HG03460 (cell line): ENCODE results near the gene RREB1.
A peak's percentile ranks its signal among the peaks of the same experiment; 100 is the strongest.

Experiments used
- ATAC-seq: cut with Tn5 transposase; IDR thresholded peaks from one replicate; pipeline ENCODE4 v1.9.1; 2021; ENCODE audit not compliant: unreplicated experiment

The RREB1 gene

GRCh38 chr6:7185561-7185960 is 77.8 kb downstream of the RREB1 start:
- no peak for ATAC-seq

DNA sequence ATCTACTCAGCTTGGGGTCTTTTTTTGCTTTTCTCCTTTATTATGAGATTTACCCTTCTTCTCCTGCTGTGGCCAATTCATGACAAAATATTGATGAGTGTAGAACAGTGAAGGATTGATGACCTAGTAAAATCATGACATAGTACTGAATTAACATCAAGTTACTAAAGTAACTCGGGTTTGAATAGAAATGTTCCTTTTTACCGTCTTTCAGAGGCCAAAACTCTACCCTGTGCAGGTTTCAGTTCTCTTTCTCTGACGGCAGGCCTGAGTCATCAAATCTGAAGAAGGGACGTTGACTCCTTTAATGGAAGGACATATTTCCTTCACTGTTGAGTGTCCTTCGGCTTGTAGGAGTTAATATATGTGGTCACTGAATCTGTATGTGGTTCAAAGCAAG is 80.7 kb downstream of the RREB1 start:
- ATAC-seq, result peak; percentile 96

GRCh38 chr6:7189101-7189758 is 81.5 kb downstream of the RREB1 start:
- ATAC-seq, result no peak

DNA sequence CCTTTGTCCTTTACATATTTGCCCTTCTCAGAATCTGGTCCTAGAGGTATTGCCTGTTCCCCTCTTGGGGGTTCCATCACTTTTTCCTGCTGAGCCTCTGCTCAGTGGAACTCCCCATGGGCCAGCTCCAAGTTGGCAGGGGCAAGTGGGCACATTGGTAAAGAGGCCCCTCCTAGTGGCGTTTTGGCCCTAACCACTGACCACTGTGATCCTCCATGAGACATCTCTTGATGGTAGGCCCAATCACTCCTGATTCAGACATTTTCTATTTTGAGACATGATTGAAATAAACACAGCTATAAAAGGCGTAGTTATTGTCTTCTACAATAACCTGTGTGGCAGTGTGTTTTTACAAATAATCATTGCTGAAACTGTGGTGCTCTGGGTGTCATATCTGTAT is 83.0 kb downstream of the RREB1 start:
- ATAC-seq, result no peak

- ATAC-seq, result no peak
Measured at GRCh38 chr6:7193122-7193521, 85.4 kb downstream of the RREB1 start.

GRCh38 chr6:7194657-7195056 is 86.9 kb downstream of the RREB1 start:
- no peak for ATAC-seq

GRCh38 chr6:7195339-7196018 is 87.7 kb downstream of the RREB1 start:
- ATAC-seq, result no peak

GRCh38 chr6:7196019-7196402 is 88.2 kb downstream of the RREB1 start:
- no peak for ATAC-seq

- no peak for ATAC-seq
Measured at GRCh38 chr6:7196685-7197283, 89.0 kb downstream of the RREB1 start.

GRCh38 chr6:7197747-7198146 is 90.0 kb downstream of the RREB1 start:
- ATAC-seq, result no peak

DNA sequence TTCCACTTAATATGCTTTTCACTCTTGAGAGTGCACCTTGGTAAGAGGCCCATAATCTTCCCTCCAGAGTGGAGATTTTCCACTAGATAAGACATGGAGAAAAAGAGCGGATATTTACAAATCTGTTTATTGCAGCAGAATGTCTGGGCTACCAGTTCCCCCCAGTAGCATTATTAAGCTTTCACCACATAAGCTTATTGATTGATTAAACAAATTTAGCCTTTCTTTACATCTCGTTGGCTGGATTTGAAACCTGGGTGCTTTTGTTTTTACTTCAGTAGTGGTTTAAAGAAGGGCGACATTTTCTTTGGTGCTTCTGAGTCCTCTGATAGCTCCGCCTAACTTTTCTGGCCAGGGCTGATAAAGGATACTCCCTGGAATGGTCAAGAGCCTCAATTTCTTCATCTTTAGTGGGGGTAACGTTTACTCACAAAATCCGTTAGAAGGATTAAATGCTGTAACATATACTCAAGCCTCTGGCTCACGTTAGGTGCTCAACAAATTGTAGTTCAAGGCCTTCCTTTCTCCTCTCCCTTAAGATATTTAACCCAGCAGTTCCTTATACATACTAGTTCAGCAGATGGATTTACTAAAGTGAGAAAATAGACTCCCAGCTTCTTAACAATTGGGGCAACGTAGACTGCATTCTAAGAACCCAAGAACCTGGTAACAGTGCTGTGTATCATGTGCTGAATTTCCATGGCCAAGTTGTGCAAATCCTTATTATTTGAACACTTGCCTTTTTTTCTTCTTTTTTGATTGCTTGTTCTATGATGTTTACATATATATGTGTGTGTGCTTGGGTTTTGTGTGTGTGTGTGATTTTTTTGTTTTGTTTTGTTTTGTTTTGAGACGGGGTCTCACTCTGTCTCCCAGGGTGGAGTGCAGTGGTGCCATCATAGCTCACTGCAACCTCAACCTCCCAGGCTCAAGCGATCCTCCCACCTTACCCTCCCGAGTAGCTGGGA is 91.4 kb downstream of the RREB1 start:
- no peak for ATAC-seq

DNA sequence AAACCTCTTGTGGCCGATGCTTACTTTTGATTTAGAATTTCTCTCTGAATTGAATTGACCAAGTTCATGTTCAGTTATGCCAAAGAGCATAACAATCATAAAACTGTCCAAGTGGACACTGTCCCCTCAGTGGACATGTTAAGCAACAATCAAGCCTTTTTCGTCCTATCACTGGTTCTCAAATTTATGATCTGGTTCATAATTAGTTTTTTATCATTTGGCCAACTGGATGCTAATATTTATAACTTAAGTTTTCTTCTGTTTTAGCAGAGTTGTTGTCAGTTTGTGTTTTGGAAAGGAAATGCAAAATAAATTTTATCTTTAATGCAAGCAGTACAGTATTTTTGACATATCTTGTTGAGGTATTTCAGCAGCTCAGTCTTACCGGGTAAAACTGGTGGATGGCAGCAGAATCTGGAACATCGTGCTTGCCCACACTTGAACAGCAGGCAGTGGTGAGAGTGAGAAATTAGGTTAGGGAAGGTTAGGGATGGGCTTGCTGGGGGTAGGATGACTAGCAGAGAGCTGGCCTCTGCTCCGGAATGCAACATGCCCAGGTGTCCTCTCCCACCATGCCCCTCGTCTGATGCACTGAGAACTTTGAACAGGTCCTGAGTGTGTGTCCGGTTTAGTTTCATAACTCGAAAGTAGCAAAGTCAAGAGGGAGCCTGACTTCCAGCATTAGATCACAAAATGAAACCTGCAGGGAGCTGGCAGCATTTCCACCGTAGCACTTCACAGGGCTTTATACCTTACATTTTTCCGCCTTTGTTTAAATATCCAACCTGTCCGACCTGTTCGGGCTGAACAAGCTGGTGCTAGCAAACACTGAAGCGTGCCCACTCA is 93.1 kb downstream of the RREB1 start:
- ATAC-seq, result no peak

GRCh38 chr6:7201444-7201731 is 93.6 kb downstream of the RREB1 start:
- no peak for ATAC-seq

DNA sequence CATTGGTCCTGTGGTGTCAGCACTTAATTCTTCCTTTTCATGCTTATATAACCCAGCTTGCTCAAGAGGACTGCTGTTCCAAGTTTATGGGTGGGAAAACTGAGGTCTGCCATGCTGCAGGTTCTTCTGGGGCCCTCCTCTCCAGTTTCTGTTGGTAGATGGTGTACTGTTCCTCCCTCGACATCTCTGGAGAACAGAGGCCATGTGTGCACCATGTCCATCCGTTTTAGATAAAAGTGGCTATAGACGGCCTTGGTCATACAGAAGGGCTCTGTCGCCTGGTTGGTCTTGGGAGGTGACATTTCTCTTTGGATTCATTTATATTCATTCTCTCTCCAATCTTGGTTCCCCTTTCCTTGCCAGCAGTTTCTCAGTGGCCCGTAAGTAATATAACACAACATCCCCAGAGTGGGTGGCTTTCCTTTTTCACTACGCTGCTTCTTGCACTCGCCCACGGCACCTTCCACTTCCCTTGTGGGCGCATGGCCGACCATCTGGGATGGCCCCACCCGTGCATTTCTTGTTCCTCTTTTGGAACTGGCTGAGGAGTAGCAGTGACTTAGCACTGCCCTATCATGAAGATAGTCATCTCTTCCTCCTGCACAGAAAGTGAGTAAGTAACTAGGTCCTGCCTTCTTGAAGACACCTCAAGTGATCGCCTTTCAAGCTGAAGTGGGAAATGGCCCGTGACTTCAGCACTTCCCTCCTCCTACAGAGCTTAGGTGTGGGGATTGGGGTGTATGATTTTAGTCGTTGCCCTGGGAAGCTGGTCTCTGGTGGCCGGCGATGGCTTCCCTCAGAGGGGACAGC is 94.2 kb downstream of the RREB1 start:
- ATAC-seq, result peak; percentile 94

- ATAC-seq, result no peak
Measured at GRCh38 chr6:7202950-7203349, 95.2 kb downstream of the RREB1 start.

GRCh38 chr6:7203939-7204338 is 96.2 kb downstream of the RREB1 start:
- no peak for ATAC-seq

- ATAC-seq, result no peak
Measured at GRCh38 chr6:7204726-7205125, 97.0 kb downstream of the RREB1 start.

- no peak for ATAC-seq
Measured at GRCh38 chr6:7207720-7208119, 100.0 kb downstream of the RREB1 start.

GRCh38 chr6:7213416-7213815 is 105.7 kb downstream of the RREB1 start:
- ATAC-seq, result no peak

GRCh38 chr6:7214468-7214867 is 106.7 kb downstream of the RREB1 start:
- no peak for ATAC-seq
